ENCODE results near the gene SLC13A2.

The SLC13A2 gene

GRCh38 chr17:28487881-28488532 is 14.6 kb downstream of the SLC13A2 start:
- H3K4me1 ChIP-seq (ENCODE audit: control insufficient read depth in 1 of 2, insufficient read depth in 1 of 2, low read depth in 1 of 2, low read length in 1 of 2), result peaks cover 0 to 4% of the 10 kb centered on the region in 2 experiments
- TF ChIP-seq CTCF (IDR thresholded peaks at IDR 0.05), result no peak
- H3K9me3 ChIP-seq, result no peaks in the 10 kb centered on the region
- H3K27me3 ChIP-seq, result no peaks in the 10 kb centered on the region
- no peak overlapping the region for H3K4me3 ChIP-seq (ENCODE audit: low read depth in 1 of 2, low read length in 1 of 2)
- no peak overlapping the region for H3K27ac ChIP-seq
- no peaks in the 10 kb centered on the region for H3K36me3 ChIP-seq

DNA sequence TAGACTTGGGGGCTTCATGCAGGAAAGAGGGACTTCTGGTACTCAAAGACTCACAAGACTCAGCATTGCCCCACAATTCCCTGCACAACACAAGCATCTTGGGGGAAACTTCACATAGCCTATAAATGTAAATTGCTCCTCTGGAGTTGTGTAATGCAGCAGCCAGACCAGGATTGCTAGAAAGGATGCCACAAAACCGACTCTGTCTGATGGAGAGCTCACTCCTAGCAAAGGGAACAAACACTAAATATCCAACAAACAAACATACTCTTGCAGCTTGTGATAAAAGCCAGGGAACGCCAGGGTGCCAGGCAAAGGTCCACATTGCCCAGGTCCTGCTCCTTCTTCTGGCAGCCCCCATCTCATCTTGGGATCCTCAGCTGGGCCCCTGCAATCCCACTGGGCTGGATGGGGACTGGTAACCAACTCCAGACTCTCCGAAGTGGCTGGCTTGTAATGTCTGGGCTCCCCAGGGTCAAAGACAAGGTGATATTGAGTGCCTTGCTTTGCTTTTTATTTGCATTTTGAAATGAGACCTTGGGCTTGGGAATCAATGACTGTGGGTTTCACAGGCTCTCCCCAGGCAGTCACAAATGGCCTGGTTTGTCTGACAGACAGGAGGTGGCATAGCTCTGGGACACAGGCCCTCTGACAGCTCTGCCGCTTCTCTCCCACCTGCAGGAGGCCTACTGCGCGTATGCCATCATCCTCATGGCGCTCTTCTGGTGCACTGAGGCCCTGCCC is 15.3 kb downstream of the SLC13A2 start:
- TF ChIP-seq CTCF (IDR thresholded peaks at IDR 0.05), result no peak
- no peaks in the 10 kb centered on the region for H3K27me3 ChIP-seq

DNA sequence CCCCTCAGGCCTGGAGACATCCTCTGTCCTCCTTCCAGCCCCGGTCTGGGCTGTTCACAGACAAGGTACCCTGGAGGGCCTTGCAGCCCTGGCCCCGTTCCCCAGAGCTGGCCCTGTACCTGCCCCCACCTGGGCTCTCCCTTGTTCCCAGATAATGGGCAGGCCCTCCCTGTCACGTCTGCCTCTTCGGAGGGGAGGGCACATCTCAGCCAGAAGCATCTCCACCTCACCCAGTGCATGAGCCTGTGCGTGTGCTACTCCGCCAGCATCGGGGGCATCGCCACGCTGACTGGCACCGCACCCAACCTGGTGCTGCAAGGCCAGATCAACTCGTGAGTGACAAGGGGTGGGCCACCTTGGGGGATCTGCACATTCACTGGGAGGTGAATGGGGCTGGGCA is 17.8 kb downstream of the SLC13A2 start:
- TF ChIP-seq CTCF (IDR thresholded peaks at IDR 0.05), result no peak
- no peaks in the 10 kb centered on the region for H3K9me3 ChIP-seq
- H3K36me3 ChIP-seq, result no peaks in the 10 kb centered on the region
- no peak overlapping the region for H3K4me3 ChIP-seq (ENCODE audit: low read depth in 1 of 2, low read length in 1 of 2)
- no peak overlapping the region for H3K27ac ChIP-seq
- H3K4me1 ChIP-seq (ENCODE audit: control insufficient read depth in 1 of 2, insufficient read depth in 1 of 2, low read depth in 1 of 2, low read length in 1 of 2), result peaks cover 0 to 1% of the 10 kb centered on the region in 2 experiments
- H3K27me3 ChIP-seq, result no peaks in the 10 kb centered on the region

More for the DNA sequence above, 15.3 kb downstream of the SLC13A2 start:
- Histone ChIP-seq H3K27ac (no peak overlapping the region), H3K4me3 (ENCODE audit: low read depth in 1 of 2, low read length in 1 of 2) (no peak overlapping the region), H3K4me1 (ENCODE audit: control insufficient read depth in 1 of 2, insufficient read depth in 1 of 2, low read depth in 1 of 2, low read length in 1 of 2) (peaks cover 0 to 4% of the 10 kb centered on the region in 2 experiments), H3K36me3 (no peaks in the 10 kb centered on the region), H3K9me3 (no peaks in the 10 kb centered on the region)

- no peak for TF ChIP-seq CTCF (IDR thresholded peaks at IDR 0.05)
- Histone ChIP-seq H3K4me3 (ENCODE audit: low read depth in 1 of 2, low read length in 1 of 2) (no peak overlapping the region), H3K27me3 (no peaks in the 10 kb centered on the region), H3K36me3 (no peaks in the 10 kb centered on the region), H3K27ac (no peak overlapping the region), H3K4me1 (ENCODE audit: control insufficient read depth in 1 of 2, insufficient read depth in 1 of 2, low read depth in 1 of 2, low read length in 1 of 2) (no peaks in the 10 kb centered on the region), H3K9me3 (no peaks in the 10 kb centered on the region)
Observed at GRCh38 chr17:28491860-28492259, 18.4 kb downstream of the SLC13A2 start.

DNA sequence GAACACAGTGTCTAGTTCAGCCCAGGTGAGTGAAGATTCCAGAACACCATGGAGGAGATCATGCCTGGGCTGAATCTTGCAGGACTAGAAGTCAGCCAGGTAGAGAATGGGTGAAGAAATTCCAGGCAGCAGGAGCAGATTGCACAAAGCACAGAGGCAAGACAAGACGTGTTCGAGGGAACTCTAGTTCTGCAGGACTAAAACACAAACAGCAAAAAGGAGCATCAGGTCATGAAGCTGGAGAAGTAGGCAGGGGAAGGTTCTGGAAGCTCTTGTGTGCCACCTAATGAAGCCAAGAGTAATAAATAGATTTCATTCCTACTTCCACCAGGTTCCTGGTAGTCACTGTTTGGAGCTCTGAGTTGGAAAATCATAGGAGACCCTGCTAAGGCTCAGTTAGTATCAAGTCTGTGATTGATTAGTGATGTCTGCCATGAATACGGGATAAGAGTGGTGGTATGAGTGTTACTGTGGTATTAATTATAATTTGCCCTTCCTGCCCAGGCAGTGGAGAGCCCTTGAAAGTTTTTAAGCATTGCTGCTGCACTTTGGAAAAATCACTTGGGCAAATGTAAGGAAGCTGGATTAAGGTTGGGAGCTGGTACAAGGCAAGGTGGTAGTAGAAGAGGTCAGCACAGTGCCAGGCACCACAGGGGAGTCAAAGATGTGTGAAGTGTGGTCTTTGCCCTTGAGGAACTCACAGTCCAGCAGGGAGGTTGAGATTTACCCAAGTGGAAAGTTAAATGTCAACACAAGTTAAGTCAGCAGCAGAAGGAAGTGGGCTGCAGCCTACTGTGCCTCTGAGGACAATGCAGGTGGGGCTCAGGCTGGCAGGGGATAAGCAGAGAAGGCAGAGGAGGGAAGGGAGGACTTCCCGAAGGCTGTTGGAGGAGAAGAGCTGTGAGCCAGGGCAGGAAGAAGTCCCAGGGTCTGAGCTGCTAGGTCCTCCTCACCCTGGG is 19.2 kb downstream of the SLC13A2 start:
- Histone ChIP-seq H3K27ac (no peak overlapping the region), H3K9me3 (no peaks in the 10 kb centered on the region), H3K36me3 (no peaks in the 10 kb centered on the region), H3K27me3 (no peaks in the 10 kb centered on the region), H3K4me1 (ENCODE audit: control insufficient read depth in 1 of 2, insufficient read depth in 1 of 2, low read depth in 1 of 2, low read length in 1 of 2) (no peaks in the 10 kb centered on the region), H3K4me3 (ENCODE audit: low read depth in 1 of 2, low read length in 1 of 2) (no peak overlapping the region)
- no peak for TF ChIP-seq CTCF (IDR thresholded peaks at IDR 0.05)

All from neutrophil (primary cell).